ENCODE results near the gene SMARCB1.

SMARCB1 gene

GRCh38 chr22:23750714-23751440 lies 35.9 kb upstream of the SMARCB1 start, which contains the start of gene ZNF70:
ZNF70 (minus strand) TSS chr22:23751112; CDS start chr22:23745140, 5,972 bp downstream.
- H3K36me3 ChIP-seq (ENCODE audit: insufficient read depth, low read length), result no peaks in the 10 kb centered on the region
- H3F3A ChIP-seq (ENCODE audit: insufficient read depth, low read length), result peaks cover 4% of the 10 kb centered on the region; the same call in 1 of the 2 replicates
- H3K9me2 ChIP-seq (ENCODE audit: low read depth, low read length), result no peaks in the 10 kb centered on the region
- H2AFZ ChIP-seq (ENCODE audit: low read length), result no peak within 1 kb of the TSS
- no peaks in the 10 kb centered on the region for H4K20me1 ChIP-seq (ENCODE audit: insufficient read depth, low read length)
- H3K4me2 ChIP-seq (ENCODE audit: low read length), result peak within 1 kb of the TSS; percentile 98
- H3K27me3 ChIP-seq (ENCODE audit: insufficient read depth, low read length), result no peaks in the 10 kb centered on the region
- peak within 1 kb of the TSS; percentile 94 for H3K4me3 ChIP-seq (ENCODE audit: low read depth, low read length, poor library complexity, severe bottlenecking)
- peak within 1 kb of the TSS; percentile 94 for H3K27ac ChIP-seq (ENCODE audit: low read depth, low read length, poor library complexity, severe bottlenecking)
- TF ChIP-seq, protein P1, sequence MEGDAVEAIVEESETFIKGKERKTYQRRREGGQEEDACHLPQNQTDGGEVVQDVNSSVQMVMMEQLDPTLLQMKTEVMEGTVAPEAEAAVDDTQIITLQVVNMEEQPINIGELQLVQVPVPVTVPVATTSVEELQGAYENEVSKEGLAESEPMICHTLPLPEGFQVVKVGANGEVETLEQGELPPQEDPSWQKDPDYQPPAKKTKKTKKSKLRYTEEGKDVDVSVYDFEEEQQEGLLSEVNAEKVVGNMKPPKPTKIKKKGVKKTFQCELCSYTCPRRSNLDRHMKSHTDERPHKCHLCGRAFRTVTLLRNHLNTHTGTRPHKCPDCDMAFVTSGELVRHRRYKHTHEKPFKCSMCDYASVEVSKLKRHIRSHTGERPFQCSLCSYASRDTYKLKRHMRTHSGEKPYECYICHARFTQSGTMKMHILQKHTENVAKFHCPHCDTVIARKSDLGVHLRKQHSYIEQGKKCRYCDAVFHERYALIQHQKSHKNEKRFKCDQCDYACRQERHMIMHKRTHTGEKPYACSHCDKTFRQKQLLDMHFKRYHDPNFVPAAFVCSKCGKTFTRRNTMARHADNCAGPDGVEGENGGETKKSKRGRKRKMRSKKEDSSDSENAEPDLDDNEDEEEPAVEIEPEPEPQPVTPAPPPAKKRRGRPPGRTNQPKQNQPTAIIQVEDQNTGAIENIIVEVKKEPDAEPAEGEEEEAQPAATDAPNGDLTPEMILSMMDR (IDR thresholded peaks at IDR 0.05; ENCODE audit: low read length), result peak; percentile 27; the same call in 1 of the 2 replicates
- no peak for TF ChIP-seq EZH2 (IDR thresholded peaks at IDR 0.05; ENCODE audit: borderline replicate concordance, low read length)
- no peaks in the 10 kb centered on the region for H3K79me2 ChIP-seq (ENCODE audit: insufficient read depth, low read length)
- H3K4me1 ChIP-seq (ENCODE audit: insufficient read depth, low read length, severe bottlenecking), result peaks cover 57% of the 10 kb centered on the region
- peak within 1 kb of the TSS; percentile 97 for H3K9ac ChIP-seq (ENCODE audit: low read length)
- H3K9me3 ChIP-seq (ENCODE audit: low read length), result no peaks in the 10 kb centered on the region

- H3K36me3 ChIP-seq (ENCODE audit: insufficient read depth, low read length), result no peaks in the 10 kb centered on the region
- no peaks in the 10 kb centered on the region for H3K9me3 ChIP-seq (ENCODE audit: low read length)
- no peak overlapping the region for H2AFZ ChIP-seq (ENCODE audit: low read length)
- no peaks in the 10 kb centered on the region for H3K79me2 ChIP-seq (ENCODE audit: insufficient read depth, low read length)
- peak overlapping the region; percentile 97 for H3K9ac ChIP-seq (ENCODE audit: low read length)
- no peaks in the 10 kb centered on the region for H4K20me1 ChIP-seq (ENCODE audit: insufficient read depth, low read length)
- H3K27me3 ChIP-seq (ENCODE audit: insufficient read depth, low read length), result no peaks in the 10 kb centered on the region
- peak overlapping the region; percentile 98 for H3K4me2 ChIP-seq (ENCODE audit: low read length)
- H3K27ac ChIP-seq (ENCODE audit: low read depth, low read length, poor library complexity, severe bottlenecking), result peak overlapping the region; percentile 94
- TF ChIP-seq, protein P1 (IDR thresholded peaks at IDR 0.05; ENCODE audit: low read length), result no peak
- TF ChIP-seq EZH2 (IDR thresholded peaks at IDR 0.05; ENCODE audit: borderline replicate concordance, low read length), result no peak
- no peaks in the 10 kb centered on the region for H3K9me2 ChIP-seq (ENCODE audit: low read depth, low read length)
- peaks cover 4% of the 10 kb centered on the region; the same call in 1 of the 2 replicates for H3F3A ChIP-seq (ENCODE audit: insufficient read depth, low read length)
- H3K4me3 ChIP-seq (ENCODE audit: low read depth, low read length, poor library complexity, severe bottlenecking), result peak overlapping the region; percentile 94
- H3K4me1 ChIP-seq (ENCODE audit: insufficient read depth, low read length, severe bottlenecking), result peaks cover 57% of the 10 kb centered on the region
These were observed 35.2 kb upstream of the SMARCB1 start for GRCh38 chr22:23751441-23751996.

GRCh38 chr22:23752090-23752691 lies 34.6 kb upstream of the SMARCB1 start:
- Histone ChIP-seq H3K4me1 (ENCODE audit: insufficient read depth, low read length, severe bottlenecking) (peaks cover 61% of the 10 kb centered on the region), H3K9me2 (ENCODE audit: low read depth, low read length) (no peaks in the 10 kb centered on the region), H3K4me2 (ENCODE audit: low read length) (peak overlapping the region; percentile 98), H3K36me3 (ENCODE audit: insufficient read depth, low read length) (no peaks in the 10 kb centered on the region), H3K4me3 (ENCODE audit: low read depth, low read length, poor library complexity, severe bottlenecking) (peak overlapping the region; percentile 94), H3K9me3 (ENCODE audit: low read length) (no peaks in the 10 kb centered on the region), H2AFZ (ENCODE audit: low read length) (no peak overlapping the region), H4K20me1 (ENCODE audit: insufficient read depth, low read length) (no peaks in the 10 kb centered on the region), H3K27ac (ENCODE audit: low read depth, low read length, poor library complexity, severe bottlenecking) (peak overlapping the region; percentile 94), H3K9ac (ENCODE audit: low read length) (peak overlapping the region; percentile 97), H3K79me2 (ENCODE audit: insufficient read depth, low read length) (no peaks in the 10 kb centered on the region), H3F3A (ENCODE audit: insufficient read depth, low read length) (peaks cover 4% of the 10 kb centered on the region; the same call in 1 of the 2 replicates), H3K27me3 (ENCODE audit: insufficient read depth, low read length) (no peaks in the 10 kb centered on the region)
- no peak for TF ChIP-seq EZH2 (IDR thresholded peaks at IDR 0.05; ENCODE audit: borderline replicate concordance, low read length)
- TF ChIP-seq, protein P1 (IDR thresholded peaks at IDR 0.05; ENCODE audit: low read length), result no peak

Measured in OCI-LY1 (cell line).